Smooth muscle cell (in vitro differentiated cells): ENCODE results near the gene DIPK1B. TPM values are rescaled to one million over a fixed set of nuclear protein-coding genes. Genes with fewer than 3 reads are reported as not detected.

Source experiments
- DNase-seq: peaks from one replicate; lab custom pipeline; 2025; ENCODE audit not compliant: unreplicated experiment; lab: John Stamatoyannopoulos, UW
- H2AFZ ChIP-seq: fragments of 200-600 bp; sonication (generic); 2 replicates; pipeline ENCODE4 v1.6.0; 2016; ENCODE audit warnings: antibody characterized with exemption, low read depth, mild to moderate bottlenecking
- H3F3A ChIP-seq: fragments of 200-600 bp; sonication (generic); 2 replicates; pipeline ENCODE4 v1.6.0; 2017; ENCODE audit warnings: antibody characterized with exemption, low read depth
- H3K27ac ChIP-seq: fragments of 200-600 bp; sonication (generic); 2 replicates; pipeline ENCODE4 v1.5.1; 2016; ENCODE audit warnings: low read depth, mild to moderate bottlenecking
- H3K27me3 ChIP-seq: fragments of 200-600 bp; sonication (generic); 2 replicates; pipeline ENCODE4 v1.6.1; 2016; ENCODE audit warnings: low read depth, mild to moderate bottlenecking
- H3K36me3 ChIP-seq: fragments of 200-600 bp; sonication (generic); 2 replicates; pipeline ENCODE4 v1.5.1; 2016; ENCODE audit warnings: low read depth
- H3K4me1 ChIP-seq: fragments of 200-600 bp; sonication (generic); 2 replicates; pipeline ENCODE4 v1.5.1; 2016; ENCODE audit warnings: low read depth
- H3K4me2 ChIP-seq: fragments of 200-600 bp; sonication (generic); 2 replicates; pipeline ENCODE4 v1.6.0; 2016; ENCODE audit warnings: mild to moderate bottlenecking
- H3K4me3 ChIP-seq: fragments of 200-600 bp; sonication (generic); 2 replicates; pipeline ENCODE4 v1.5.1; 2016; ENCODE audit warnings: mild to moderate bottlenecking
- H3K79me2 ChIP-seq: fragments of 200-600 bp; sonication (generic); 2 replicates; pipeline ENCODE4 v1.6.0; 2016; ENCODE audit warnings: low read depth, mild to moderate bottlenecking
- H3K9ac ChIP-seq: fragments of 200-600 bp; sonication (generic); 2 replicates; pipeline ENCODE4 v1.6.0; 2016; ENCODE audit warnings: low read depth
- H3K9me3 ChIP-seq: fragments of 200-600 bp; sonication (generic); replicated peaks from 2 replicates; pipeline ENCODE4 v1.5.1; 2016; ENCODE audit warnings: low read depth
- H4K20me1 ChIP-seq: fragments of 200-600 bp; sonication (generic); 2 replicates; pipeline ENCODE4 v1.6.0; 2016; ENCODE audit warnings: low read depth
- WGBS: methylation state at CpG from one replicate; pipeline ENCODE4 v1.1.7; 2016; ENCODE audit warnings: low lambda C conversion rate; 5-methylcytosine and 5-hydroxymethylcytosine counted together
- polyA plus RNA-seq: library from polyadenylated mRNA; unstranded; fragments of >200 nt; fragmentation: Nextera tagmentation; extraction: Ambion mirVana; gene quantifications from 2 replicates; pipeline ENCODE4 v1.2.1, GENCODE V29; 2016
- total RNA-seq: library from RNA; depleted of rRNA; stranded (reverse); fragments of >200 nt; gene quantifications from 2 replicates; pipeline ENCODE4 v1.2.3, GENCODE V29; 2014
- TF ChIP-seq, protein P1 (sequence below): fragments of 200-600 bp; sonication (generic); IDR thresholded peaks from 2 replicates; pipeline ENCODE4 v1.5.1; 2017; ENCODE audit warnings: borderline replicate concordance, mild to moderate bottlenecking, antibody characterized with exemption; ENCODE audit not compliant: insufficient read depth, poor library complexity, severe bottlenecking

The DIPK1B gene
- total and polyA plus RNA-seq, 2 experiments from 2014 or later: 14.6 to 58.5 TPM

- Histone ChIP-seq H3K27me3 (no peaks in the 10 kb centered on the region), H3K27ac (no peak overlapping the region), H3K4me3 (no peak overlapping the region), H3K9me3 (no peaks in the 10 kb centered on the region), H4K20me1 (no peaks in the 10 kb centered on the region), H3K9ac (no peak overlapping the region), H2AFZ (no peak overlapping the region), H3K79me2 (no peaks in the 10 kb centered on the region), H3K36me3 (no peaks in the 10 kb centered on the region), H3F3A (no peaks in the 10 kb centered on the region), H3K4me2 (no peak overlapping the region), H3K4me1 (no peaks in the 10 kb centered on the region)
- TF ChIP-seq, protein P1, sequence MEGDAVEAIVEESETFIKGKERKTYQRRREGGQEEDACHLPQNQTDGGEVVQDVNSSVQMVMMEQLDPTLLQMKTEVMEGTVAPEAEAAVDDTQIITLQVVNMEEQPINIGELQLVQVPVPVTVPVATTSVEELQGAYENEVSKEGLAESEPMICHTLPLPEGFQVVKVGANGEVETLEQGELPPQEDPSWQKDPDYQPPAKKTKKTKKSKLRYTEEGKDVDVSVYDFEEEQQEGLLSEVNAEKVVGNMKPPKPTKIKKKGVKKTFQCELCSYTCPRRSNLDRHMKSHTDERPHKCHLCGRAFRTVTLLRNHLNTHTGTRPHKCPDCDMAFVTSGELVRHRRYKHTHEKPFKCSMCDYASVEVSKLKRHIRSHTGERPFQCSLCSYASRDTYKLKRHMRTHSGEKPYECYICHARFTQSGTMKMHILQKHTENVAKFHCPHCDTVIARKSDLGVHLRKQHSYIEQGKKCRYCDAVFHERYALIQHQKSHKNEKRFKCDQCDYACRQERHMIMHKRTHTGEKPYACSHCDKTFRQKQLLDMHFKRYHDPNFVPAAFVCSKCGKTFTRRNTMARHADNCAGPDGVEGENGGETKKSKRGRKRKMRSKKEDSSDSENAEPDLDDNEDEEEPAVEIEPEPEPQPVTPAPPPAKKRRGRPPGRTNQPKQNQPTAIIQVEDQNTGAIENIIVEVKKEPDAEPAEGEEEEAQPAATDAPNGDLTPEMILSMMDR: no peak
- no peak for DNase-seq
- WGBS: 89% methylated on average over 20 of the region's 21 CpGs
Observed at GRCh38 chr9:136667214-136667939, 45.0 kb upstream of the DIPK1B start.

DNA sequence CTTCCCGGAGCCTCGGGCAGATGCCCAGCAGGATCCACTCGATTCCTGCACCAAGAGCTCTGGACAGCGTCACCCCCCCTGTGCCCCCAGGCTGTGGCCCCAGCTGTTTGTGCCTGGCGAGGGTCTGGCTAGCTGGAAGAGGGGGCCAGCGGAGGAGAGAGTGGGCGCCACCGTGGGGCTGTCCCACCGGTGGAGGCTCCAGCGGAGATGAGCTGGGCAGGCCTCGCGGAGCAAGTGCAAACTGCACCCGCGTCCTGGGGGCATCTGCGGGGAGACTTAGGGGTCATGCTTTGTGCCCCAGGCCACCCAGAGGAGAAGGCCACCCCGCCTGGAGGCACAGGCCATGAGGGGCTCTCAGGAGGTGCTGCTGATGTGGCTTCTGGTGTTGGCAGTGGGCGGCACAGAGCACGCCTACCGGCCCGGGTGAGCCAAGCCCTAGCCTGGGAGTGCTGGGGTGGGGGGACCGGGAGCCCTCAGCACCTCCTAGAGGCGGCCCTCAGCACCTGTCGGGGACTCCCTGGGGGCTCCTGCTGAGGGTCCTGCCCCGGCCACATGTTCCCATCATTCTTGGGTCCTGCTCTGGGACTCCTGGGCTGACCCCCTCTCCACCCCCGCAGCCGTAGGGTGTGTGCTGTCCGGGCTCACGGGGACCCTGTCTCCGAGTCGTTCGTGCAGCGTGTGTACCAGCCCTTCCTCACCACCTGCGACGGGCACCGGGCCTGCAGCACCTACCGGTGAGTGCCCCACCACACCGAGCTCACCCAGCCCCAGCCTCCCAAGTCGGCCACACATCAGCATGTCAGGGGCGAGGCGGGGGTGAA lies 44.2 kb upstream of the DIPK1B start:
- Histone ChIP-seq H3K27me3 (no peaks in the 10 kb centered on the region), H3K9me3 (no peaks in the 10 kb centered on the region), H2AFZ (no peak overlapping the region), H3K4me1 (no peaks in the 10 kb centered on the region), H3K4me3 (no peak overlapping the region), H3F3A (no peaks in the 10 kb centered on the region), H3K9ac (no peak overlapping the region), H3K27ac (no peak overlapping the region), H3K79me2 (no peaks in the 10 kb centered on the region), H4K20me1 (no peaks in the 10 kb centered on the region), H3K4me2 (no peak overlapping the region), H3K36me3 (no peaks in the 10 kb centered on the region)
- TF ChIP-seq, protein P1: no peak
- WGBS: 90% methylated on average over 40 of the region's 40 CpGs
- no peak for DNase-seq

DNA sequence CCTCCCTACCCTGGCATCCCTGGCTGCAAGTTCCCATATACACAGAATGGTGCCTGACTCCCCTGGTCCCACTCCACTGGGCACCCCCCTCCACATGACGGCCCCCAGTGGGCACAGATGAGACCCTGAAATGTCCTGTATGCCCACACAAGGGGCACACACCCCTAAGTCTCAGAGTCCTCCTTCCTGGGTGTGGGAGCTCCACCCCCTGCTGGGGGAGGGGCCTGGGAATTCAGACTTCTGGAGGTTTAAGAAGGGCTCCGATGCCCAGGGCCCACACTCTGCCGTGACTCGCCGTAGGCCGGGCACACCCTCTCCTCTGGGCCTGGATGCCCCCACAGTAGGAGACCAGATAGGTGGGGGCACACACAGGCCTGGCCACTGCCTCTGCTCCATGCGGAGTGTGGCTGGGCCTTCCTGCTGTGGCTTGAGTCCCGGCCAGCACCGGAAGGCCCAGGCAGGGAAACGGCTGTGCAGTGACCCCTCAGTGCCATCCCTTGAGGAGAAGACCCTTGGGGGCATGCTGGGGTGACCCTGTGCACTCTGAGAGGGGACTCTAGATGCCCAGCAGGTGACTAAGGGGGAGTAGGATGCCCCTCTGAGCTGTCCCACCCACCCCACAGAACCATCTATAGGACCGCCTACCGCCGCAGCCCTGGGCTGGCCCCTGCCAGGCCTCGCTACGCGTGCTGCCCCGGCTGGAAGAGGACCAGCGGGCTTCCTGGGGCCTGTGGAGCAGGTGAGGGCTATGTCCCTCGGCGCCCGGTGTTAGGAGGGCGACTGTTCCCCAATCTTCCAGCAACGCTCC lies 43.2 kb upstream of the DIPK1B start:
- H3F3A ChIP-seq: no peaks in the 10 kb centered on the region
- no peak overlapping the region for H2AFZ ChIP-seq
- H3K4me2 ChIP-seq: no peak overlapping the region
- WGBS: 92% methylated on average over 23 of the region's 23 CpGs
- no peak for DNase-seq
- no peaks in the 10 kb centered on the region for H3K27me3 ChIP-seq
- H3K9me3 ChIP-seq: no peaks in the 10 kb centered on the region
- TF ChIP-seq, protein P1: no peak
- H3K36me3 ChIP-seq: no peaks in the 10 kb centered on the region
- H3K4me1 ChIP-seq: no peaks in the 10 kb centered on the region
- no peak overlapping the region for H3K27ac ChIP-seq
- no peaks in the 10 kb centered on the region for H4K20me1 ChIP-seq
- no peak overlapping the region for H3K9ac ChIP-seq
- H3K4me3 ChIP-seq: no peak overlapping the region
- no peaks in the 10 kb centered on the region for H3K79me2 ChIP-seq
